Epithelial cell of proximal tubule (primary cell): ENCODE measurements around the gene PSMC1. TPM values are rescaled to one million over a fixed set of nuclear protein-coding genes. Genes with fewer than 3 reads are reported as not detected.

ENCODE experiments used
- DNase-seq: peaks from one replicate; pipeline ENCODE4 v3.0.0-alpha.2; 2011; ENCODE audit warnings: low read depth
- H3K4me3 ChIP-seq: 2 replicates; pipeline ENCODE4 v1.5.1; 2011; ENCODE audit warnings: low read depth, mild to moderate bottlenecking, low read length
- total RNA-seq: library from RNA; depleted of rRNA; stranded (reverse); fragments of >200 nt; gene quantifications from 2 replicates; pipeline ENCODE4 v1.2.3, GENCODE V29; 2015
- TF ChIP-seq, protein P1 (sequence below): conservative IDR thresholded peaks from 2 replicates; pipeline ENCODE4 v1.5.1; 2012; ENCODE audit warnings: low read depth, mild to moderate bottlenecking, low read length

PSMC1 gene
- total RNA-seq, 1 donor from 2014 or later: 158 TPM

GRCh38 chr14:90268420-90268819 lies 12.1 kb downstream of the PSMC1 start:
- TF ChIP-seq, protein P1, sequence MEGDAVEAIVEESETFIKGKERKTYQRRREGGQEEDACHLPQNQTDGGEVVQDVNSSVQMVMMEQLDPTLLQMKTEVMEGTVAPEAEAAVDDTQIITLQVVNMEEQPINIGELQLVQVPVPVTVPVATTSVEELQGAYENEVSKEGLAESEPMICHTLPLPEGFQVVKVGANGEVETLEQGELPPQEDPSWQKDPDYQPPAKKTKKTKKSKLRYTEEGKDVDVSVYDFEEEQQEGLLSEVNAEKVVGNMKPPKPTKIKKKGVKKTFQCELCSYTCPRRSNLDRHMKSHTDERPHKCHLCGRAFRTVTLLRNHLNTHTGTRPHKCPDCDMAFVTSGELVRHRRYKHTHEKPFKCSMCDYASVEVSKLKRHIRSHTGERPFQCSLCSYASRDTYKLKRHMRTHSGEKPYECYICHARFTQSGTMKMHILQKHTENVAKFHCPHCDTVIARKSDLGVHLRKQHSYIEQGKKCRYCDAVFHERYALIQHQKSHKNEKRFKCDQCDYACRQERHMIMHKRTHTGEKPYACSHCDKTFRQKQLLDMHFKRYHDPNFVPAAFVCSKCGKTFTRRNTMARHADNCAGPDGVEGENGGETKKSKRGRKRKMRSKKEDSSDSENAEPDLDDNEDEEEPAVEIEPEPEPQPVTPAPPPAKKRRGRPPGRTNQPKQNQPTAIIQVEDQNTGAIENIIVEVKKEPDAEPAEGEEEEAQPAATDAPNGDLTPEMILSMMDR: no peak
- H3K4me3 ChIP-seq: no peak overlapping the region

GRCh38 chr14:90272523-90272922 lies 16.2 kb downstream of the PSMC1 start:
- no peak for DNase-seq
- H3K4me3 ChIP-seq: no peak overlapping the region
- TF ChIP-seq, protein P1: no peak

More at GRCh38 chr14:90268420-90268819, 12.1 kb downstream of the PSMC1 start:
- DNase-seq: no peak

- H3K4me3 ChIP-seq: no peak overlapping the region
- TF ChIP-seq, protein P1: no peak
- no peak for DNase-seq
Measured at GRCh38 chr14:90273532-90273931, 17.2 kb downstream of the PSMC1 start.

GRCh38 chr14:90274019-90274418 lies 17.7 kb downstream of the PSMC1 start:
- no peak overlapping the region for H3K4me3 ChIP-seq
- TF ChIP-seq, protein P1: peak; percentile 3
- DNase-seq: no peak

DNA sequence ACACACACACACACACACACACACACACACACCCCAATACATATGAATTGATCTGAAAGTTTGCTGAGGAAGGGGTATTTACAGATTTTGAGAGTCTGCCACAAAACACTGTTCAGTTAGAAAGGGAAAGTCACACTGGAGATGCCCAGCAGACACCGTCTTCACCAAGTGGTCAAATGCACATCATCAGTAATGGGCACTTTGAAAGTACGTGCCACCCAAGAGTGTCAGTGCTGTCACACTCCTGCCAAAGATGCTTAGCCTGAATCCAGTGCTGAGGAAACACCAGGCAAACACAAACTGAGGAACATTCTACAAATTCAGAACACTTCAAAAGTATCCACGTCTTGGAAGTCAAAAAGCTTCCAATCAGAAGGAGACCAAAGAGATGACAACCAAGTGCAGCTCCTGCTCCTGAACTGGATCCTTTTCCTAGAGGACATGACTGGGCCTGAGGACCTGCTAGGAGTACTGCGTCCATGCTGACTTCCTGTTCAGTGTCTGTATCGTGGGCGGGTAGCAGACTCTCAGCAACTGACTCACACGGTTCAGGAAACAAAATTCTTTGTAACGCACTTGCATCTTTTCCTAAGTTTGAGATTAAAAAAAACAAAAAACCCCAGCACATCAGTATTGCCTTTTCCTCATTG lies 18.6 kb downstream of the PSMC1 start:
- DNase-seq: no peak
- TF ChIP-seq, protein P1: no peak
- H3K4me3 ChIP-seq: no peak overlapping the region

GRCh38 chr14:90275458-90275814 lies 19.1 kb downstream of the PSMC1 start:
- TF ChIP-seq, protein P1: no peak
- no peak for DNase-seq
- H3K4me3 ChIP-seq: no peak overlapping the region

- DNase-seq: no peak
- TF ChIP-seq, protein P1: no peak
- no peak overlapping the region for H3K4me3 ChIP-seq
Measured at GRCh38 chr14:90275820-90276219, 19.5 kb downstream of the PSMC1 start.
